HG02884 (cell line): ENCODE measurements around the gene SLC35G3.
"Not testable (repeated sequence)": the region's sequence is repeated elsewhere in the genome, so short reads cannot be mapped to it uniquely, and the experiment has no call there.

Source experiments
- ATAC-seq: cut with Tn5 transposase; IDR thresholded peaks from one replicate; pipeline ENCODE4 v1.9.1; 2021; ENCODE audit warnings: mild to moderate bottlenecking, moderate library complexity; ENCODE audit not compliant: unreplicated experiment

Gene SLC35G3

DNA sequence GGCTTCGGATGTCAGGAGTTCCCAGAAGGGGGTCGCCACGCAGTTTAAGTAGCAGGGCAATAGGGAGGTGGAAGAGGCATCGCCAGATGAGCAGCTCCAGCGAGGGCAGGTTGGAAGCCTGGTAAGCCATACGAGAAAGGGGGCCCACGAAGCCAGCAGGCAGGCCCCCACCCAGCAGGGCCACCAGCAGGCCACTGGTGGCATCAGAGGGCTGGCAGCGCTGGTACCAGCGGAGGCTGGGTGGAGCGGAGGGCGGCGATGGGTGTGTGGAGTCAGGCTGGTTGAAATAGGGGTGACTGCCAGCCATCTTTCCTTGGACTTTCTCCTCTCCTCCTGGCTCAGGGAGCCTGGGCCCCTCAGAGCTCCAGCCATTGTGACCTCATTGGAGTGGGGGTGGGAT, at the start of gene SLC35G3:
SLC35G3 (minus strand) TSS at position 393 of the 400 bp plus-strand sequence; CDS start at position 307, 86 bp downstream.
- ATAC-seq: not testable (repeated sequence)

DNA sequence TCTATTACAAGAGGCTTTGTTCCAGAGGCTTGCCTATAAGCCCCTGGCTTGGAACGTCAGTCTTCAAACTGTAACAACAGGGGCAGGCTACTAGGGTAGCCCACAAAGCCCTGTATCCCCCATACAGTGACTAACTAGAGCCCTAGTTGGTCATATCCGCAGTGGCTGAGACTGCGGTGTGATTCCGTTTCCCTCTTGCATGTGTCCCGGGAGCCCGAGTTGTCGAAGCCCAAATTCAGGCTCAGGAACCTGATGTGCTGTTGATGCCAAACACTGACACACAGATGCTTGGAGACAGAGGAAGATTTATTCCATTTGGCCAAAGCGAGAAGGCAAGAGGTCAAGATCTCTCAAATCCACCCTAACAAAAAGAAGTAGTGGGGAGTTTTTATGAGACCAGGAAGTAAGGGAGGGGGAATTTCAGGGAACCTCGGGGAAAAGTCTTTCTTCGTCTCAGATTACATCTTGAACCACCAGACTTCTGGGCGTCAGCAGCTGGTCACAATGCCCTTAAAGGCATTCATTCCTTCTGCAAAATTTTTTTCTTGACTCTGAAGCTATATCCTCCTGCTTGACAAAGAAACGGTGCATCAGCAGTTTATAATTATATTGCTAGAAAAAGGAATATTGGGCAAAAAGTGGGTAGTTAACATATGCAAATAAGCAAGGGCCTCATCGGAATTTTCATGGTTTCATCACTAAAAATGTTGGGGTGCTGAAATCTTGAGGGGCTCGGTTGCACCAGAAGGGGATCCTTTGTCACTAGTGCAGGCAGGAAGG, 49.6 kb upstream of the SLC35G3 start:
- no peak for ATAC-seq

DNA sequence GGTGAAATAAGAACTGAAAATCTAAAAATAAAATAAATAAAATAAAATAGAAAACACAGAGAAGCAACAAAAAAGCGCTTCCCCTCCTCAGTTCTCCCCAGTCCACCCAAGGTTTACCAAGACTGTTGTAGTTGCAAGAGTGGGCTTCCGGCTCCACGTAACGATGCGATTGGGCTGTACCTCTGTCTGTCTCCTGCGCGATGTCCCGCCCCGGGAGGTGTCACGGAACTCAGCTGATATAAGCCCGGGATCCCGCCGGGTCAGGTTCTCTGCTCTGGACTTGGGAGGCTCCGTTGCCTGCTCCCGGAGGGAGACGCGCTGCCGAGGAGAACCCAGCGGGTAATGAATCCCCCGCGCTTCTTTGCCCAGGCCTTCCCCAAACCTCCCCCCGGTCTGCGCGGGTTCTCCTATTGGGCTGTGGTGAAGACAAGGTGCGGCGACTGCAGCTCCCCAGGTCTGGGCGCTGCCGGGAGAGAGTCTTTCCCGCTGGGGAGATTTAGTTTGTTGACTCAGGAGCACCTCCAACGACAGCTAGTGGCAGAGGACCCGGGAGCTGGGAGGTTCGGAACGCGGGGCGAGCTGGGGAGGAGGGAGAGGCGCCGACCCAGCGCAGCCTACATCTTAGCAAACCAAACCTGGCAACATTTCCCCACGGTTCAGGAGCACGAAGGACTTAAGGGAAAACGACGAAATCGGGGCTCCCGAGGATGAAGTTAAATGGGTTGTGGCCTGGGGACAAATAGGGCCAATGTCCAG, 48.8 kb upstream of the SLC35G3 start, which contains the start of gene SLFN5:
SLFN5 (plus strand) TSS at position 268 of the 756 bp plus-strand sequence. CDS start 15,619 bp downstream, outside the sequence.
- ATAC-seq: peak; percentile 66

DNA sequence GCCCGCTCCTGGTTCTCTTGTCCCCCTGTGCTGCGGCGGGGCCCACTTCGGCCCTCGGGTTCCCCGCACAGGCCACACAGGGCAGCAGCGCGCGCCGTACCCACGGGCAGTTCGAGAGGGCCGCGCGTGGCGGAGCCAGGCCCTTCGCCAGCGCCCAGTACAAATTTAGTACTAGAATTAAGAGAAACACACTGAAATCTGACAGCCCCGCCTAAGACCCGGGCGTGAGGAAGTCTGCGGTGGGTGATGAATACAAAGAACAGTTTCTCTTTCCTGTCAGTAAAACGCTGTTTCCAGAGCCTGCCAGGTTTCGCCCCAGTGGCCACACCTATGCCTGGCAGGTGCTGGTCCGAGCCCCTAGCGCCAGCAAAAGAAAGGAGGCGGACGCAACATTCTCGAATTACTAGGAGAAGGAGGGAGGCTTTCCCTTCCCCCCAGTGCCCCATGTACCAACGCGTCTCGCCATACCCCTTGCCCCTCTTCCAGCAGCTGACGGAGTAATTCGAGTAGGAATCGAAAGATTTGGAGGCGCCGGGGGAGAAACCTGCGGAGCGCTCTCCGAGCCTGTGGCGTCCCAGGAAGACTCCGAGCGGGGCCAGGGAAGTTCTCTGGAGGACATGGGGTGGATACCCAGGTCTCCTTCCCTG, 48.1 kb upstream of the SLC35G3 start:
- peak; percentile 35 for ATAC-seq

DNA sequence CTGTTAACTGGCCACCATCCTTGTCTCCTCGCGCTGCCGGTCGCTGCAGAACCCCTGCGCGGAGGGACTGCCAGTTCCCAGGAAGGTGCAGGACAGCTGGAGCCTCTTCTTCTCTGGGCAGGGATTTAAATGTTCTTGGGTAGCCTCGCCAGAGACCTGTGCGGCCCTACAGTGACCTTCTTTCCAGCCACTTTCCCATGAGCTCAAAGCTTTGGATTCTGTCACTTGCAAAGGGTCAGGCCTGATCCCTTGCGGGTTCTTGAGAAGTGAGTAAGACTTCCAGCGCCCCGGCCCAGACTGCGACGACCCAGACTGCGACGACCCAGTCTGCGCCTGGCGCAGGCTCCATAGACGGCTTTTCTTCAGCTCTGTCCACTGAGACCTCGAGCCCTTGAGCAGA, 47.3 kb upstream of the SLC35G3 start:
- ATAC-seq: no peak

DNA sequence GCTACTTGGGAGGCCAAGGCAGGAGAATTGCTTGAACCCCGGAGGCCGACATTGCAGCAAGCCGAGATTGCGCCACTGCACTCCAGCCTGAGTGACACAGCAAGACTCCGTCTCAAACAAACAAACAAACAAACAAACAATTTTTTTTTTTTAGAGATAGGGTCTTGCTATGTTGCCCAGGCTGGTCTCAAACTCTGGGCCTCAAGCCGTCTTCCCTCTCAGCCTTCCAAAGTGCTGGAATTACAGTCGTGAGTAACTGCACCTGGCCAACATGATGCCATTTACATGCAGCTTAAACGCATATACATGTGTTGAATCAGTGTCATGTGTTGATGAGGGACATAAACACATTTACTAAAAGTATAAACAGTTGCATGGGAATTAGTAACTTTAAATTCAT, 46.7 kb upstream of the SLC35G3 start:
- ATAC-seq: no peak

DNA sequence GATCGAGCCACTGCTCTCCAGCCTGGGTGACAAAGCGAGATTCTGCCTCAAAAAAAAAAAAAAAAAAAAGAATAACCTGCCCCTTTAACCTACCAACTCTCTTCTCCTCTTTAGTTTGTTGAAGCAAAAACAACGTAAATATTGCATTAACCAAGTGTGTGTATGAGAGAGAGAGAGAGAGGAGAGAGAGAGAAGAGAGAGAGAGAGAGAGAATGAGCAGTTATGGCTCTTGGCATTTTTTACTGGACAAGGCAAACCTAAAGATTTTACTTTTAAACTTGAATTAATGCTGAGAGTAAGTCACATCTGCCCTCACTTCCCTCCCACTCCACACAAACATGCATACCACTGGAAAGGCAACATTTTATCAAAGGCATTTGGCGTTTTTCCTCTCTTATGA, 45.6 kb upstream of the SLC35G3 start:
- no peak for ATAC-seq

DNA sequence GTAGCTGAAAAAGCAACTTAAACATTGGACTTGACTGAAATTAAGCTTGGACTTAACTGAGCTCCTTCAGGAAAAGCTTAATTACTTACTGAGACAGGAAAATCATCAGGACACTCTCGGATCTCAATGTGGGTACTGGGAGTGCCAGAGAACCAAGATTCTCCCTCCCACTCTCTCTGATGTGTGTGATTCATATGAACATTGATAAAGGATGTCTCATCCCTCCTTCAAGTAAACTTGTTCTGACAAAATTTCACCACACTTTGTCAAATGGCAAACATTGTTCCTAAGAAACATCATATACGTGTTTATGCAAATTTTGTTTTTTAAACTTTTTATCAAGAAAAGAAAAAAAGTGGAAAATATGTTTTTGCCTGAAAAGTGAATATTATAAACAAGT, 44.6 kb upstream of the SLC35G3 start:
- no peak for ATAC-seq

DNA sequence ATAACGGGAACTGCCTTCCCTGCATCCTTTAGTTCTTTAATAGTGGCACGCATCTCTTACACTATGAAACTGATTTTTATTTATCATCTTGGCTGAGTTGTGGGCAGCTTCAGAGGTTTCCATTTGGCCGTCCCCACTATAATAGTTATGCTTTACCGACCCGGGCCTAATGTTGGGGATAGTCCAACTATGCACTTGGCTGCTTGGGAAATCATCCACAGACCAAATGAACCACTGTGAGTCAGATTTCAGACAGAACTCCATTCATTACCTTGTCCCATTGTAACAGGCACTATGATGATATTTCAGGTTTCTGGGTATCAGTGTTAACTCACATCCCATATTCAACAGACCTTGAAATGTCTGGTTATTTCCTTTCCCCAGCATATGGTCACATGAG, 42.6 kb upstream of the SLC35G3 start:
- no peak for ATAC-seq

DNA sequence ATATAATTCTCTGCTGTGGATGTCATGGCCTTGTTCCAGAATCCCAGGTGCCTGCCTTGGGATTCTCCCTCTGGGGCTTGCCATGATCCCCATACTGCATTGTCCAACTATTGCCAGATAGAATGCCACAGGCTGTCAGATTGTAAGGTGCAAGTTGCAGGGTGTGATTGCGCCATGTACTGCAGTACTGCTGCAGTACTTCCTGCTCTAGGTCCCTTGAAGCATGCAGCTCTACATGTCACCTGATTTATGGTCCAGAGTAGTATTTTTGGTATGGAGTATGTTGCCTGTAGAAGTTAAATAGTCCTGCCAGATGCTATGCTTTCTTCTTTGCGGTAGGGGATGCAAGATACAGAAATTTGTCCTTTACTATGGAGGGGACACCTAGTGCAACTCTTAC, 41.7 kb upstream of the SLC35G3 start:
- ATAC-seq: no peak

DNA sequence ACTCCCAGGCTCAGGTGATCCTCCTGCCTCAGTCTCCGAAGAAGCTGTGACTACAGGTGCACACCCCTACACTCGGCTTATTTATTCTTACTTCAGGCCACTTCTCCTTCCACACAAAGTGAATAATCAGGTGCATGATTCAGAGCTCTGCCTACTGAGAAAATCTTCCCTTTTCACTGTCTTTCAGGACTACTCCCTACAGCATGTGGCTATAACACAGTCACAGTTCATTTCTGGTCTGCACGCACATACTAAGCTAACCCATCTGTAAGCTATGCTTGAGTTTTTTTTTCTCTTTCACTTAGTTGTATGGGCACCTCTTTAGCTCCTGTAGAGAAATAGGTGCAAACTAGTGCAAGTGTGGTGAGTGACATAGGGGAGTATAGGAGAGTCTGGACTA, 41.1 kb upstream of the SLC35G3 start:
- no peak for ATAC-seq

DNA sequence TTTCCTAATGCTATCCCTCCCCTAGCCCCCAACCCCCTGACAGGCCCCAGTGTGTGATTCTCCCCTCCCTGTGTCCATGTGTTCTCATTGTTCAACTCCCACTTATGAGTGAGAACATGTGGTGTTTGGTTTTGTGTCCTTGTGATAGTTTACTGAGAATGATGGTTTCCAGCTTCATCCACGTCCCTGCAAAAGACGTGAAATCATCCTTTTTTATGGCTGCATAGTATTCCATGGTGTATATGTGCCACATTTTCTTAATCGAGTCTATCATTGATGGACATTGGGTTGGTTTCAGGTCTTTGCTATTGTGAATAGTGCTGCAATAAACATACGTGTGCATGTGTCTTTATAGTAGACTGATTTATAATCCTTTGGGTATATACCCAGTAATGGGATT, 40.1 kb upstream of the SLC35G3 start:
- ATAC-seq: not testable (repeated sequence)

DNA sequence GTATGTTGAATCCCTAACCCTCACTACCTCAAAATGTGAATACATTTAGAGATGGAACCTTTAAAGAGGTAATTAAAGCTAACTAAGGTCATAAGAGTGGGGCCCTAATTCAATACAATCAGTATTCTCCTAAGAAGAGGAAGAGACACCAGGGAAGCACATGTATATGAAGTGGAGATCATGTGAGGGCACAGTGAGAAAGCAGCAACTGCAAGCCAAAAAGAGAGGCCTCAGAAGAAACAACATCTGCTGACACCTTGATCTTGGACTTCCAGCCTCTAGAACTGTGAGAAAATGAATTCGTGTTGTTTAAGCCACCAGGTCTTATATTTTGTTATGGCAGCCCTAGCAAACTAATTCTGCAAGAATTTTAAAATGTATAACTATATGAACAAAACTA, 35.4 kb upstream of the SLC35G3 start:
- ATAC-seq: no peak

DNA sequence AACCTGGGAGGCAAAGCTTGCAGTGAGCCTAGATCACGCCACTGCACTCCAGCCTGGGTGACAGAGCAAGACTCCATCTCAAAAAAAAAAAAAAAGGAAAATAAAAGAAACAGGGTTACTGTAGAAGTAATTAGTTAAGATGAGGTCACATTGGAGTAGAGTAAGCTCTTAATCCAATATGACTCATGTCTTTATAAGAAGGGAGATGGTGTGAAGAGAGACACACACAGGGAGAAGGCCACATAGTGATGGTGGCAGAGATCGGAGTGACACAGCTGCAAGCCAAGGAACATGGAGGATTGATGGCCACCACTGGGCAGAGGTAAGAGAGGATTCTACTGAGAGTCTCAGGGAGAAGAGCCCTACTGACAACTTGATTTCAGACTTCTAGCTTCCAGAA, 33.4 kb upstream of the SLC35G3 start:
- ATAC-seq: no peak

DNA sequence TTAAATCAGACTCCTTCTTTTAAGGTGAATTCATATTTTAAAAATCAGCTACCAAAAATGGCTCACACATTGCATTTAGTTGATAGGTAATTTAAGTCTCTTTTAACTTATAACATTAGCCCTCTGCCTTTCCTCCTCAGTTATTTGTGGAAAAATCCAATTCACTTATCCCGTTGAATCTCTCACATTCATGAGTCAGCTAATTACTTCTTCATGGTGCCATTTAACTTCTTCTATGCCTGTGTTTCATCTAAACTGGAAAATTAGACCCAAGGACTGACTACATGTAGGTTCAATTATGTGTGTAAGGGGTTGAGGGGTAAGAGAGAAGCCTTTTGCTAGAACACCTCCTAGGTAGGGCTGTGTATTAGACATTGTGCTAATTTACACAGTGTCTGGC, 30.2 kb upstream of the SLC35G3 start:
- ATAC-seq: no peak

DNA sequence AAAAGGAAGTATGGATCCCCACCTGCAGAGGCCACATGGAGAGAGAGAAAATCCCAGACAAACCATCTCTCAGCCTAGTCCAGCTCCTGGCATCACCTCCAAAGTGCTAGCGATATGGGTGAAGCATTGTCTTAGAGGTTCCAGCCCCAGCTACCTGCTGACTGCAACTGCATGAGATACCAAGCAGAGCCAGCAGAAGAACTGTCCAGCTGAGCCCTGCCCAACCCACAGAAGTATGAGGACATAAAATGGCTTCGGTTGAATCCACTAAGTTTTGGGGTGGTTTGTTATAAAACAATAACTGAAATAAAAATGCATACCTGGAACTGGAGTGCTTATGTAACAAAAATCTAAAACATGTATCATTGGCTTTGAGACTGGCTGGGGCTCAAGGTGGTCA, 28.3 kb upstream of the SLC35G3 start:
- no peak for ATAC-seq

DNA sequence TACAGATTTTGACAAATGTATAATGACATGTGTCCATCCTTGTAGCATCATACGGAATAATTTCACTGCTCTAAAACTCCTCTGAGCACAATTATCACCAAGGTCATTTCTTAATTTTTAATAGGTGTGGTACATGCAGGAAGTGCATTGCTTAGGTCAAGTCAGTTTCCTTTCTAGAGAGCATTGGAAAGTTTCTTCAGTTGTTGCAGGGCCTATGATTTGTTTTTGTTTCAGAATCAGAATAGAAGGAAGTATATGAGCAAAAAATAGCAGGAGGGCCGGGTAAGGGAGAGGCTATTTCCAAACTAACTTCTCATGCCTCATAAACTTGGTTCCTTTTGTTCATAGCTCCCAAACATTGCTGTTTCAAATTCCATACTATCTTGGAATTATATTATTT, 24.7 kb upstream of the SLC35G3 start:
- no peak for ATAC-seq

DNA sequence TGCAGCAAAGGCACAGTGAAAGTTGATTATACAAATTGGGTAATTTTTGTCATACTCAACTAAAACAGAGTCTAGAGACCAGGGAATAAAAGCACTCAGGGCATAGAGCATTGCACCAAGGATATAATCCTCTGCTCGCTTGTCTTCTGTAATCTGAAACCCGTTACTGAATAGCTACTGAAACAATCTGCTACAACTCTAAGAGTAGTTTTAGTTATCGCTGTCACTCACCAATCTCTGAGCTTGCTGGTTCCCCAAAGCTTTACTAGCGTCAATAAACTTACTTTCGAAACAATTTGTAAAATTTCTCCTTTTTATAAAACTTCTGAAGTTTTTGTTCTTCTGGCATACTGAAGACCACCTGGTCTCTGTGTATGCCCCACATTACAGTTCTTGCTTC, 22.9 kb upstream of the SLC35G3 start:
- no peak for ATAC-seq

DNA sequence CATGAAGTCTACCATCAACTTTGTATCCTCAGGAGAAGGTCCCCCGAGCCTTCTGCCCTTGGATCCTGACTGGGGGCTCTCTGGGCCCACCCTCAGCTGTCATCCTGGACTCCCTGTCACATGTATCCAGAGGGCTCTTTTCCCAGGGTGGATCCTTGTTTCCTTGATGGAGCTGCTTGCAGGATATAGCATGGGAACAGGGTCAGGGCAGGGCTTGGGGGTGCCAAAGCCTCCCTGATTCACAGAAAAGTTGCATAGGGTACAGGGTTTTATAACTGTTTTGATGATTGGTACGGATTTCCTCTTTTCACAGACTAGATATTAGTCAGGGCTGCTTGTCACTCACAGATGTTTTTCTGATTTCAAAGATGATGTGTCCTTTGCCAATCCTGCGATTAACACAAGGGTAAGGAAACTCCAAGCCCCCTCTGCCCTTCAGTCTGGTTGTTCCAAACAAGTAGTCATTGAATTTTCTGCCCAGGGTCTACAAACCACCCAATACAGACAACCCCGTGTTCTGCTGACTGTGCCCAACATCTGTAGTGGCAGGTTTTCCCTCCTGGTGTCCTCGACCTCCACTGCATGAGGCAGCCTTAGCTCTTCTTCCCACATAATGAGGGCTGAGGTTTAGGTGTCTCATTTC, 20.6 kb upstream of the SLC35G3 start:
- no peak for ATAC-seq

DNA sequence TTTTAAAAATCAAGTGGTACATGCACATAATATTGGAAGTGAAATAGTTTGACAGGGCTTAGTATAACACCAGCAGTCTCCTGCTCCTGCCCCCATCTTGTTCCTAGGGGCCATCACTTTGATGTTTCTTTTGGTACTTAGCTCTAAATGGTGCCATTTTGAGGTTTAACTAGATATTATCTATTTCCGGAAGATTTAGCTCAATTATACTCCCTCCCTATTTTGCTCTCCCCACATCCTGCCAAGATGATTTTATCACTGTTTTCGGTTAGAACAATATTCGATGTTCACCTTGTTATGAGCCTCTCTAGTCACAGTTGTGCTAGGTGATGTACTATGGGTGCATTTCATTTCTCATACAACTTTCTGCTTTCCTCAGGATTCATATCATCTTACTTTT, 20.0 kb upstream of the SLC35G3 start:
- no peak for ATAC-seq

DNA sequence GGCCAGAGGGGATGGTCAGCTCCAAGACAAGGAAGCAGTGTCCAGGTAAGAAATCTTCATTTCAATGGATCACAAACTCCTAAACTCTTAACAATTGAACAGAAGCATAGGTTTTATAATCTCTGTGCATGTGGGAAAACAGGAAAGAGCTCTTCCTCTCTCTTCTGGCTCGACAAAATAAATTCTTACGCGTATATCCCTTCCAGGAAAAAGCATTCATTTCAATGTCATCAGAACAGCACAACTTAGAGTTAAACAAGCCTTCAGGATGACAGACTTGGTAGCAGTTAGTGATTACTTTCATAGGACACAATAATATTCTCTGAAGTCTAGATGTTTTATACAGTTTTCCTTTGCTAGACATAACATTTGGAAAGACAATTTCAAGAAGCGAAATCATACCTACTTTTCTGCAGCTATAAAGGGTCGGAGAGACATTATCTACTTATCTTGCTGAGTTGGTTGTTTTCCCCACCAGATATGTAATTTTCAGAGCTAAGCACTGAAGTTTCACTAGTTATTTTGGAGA, 19.3 kb upstream of the SLC35G3 start:
- ATAC-seq: no peak
